A172 (cell line): Measurements from ENCODE around the gene SNX22. TPM values are rescaled to one million over a fixed set of nuclear protein-coding genes. Genes with fewer than 3 reads are reported as not detected.

Source experiments
- DNase-seq: peaks from one replicate; pipeline ENCODE4 v3.0.0-alpha.2; 2015; ENCODE audit warnings: low spot score
- total RNA-seq: library from RNA; depleted of rRNA; stranded (reverse); fragments of >200 nt; shearing (Covaris generic); gene quantifications from 2 replicates; pipeline ENCODE4 v1.2.3, GENCODE V29; 2014

The SNX22 gene
- total RNA-seq, 1 experiment from 2014 or later = 0.78 TPM

DNA sequence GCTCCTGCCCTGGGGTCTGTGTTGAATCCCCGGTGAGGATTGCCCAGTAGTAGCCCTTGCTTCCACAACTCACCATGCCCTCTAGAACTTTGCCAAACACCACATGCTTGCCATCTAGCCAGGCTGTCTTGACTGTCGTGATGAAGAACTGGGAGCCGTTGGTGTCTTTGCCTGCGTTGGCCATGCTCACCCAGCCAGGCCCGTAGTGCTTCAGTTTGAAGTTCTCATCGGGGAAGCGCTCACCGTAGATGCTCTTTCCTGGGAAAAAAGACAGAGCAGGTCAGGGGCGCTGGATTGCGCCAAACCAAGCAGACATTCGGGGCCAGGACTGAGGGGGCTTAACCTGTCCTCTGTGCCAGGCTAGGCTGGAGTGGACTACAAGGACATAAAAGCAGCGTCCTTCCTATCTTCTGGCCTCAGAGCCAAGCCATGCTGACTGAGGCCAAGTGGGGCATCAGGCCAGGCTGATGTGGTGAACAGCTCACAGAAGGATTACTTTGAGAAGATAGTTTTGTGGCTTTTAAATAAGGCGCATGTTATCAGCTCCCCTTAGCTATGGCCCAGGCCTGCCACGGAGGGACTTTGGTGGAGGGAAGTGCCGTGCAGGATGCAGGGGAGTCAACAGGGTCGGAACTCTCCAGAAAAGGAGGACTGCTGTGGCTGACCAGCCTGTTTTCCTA is 5.3 kb downstream of the SNX22 start:
- DNase-seq = no peak

GRCh38 chr15:64157599-64158125 is 6.1 kb downstream of the SNX22 start:
- no peak for DNase-seq

DNA sequence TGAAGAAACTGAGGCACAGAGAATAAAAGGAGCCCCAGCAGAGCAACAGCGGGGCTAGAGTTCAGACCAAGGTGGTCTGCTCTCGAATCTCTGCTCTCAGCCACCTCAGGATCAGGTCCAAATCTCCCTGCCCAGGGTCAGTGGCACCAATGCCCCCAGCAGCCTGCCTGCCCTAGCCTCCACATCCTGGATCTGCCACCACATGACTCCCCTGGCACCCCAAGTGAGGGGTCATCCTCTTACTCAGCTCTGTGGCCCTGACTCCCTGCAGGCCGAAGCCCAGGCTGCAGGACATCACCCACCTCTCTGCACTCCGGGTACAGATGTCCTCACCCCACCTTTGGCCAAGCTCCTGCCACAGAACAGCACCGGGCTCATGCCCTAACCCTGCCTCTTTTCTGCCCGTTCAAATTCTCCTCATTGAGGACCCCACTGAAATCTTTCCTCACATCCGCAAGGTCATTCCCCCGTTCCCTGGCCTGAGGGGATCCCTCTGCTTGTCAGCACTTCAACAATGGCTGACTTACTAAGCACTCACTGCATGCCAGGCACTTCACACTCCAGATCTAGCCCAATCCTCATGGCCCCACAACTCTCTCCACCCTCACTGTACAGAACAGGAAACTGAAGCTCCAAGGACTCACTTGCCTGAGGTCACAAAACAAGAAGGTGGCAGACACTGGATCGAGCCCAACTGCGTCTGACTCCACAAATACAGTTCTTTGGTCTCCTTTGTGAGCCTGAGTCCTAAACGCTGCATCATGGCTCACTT is 7.0 kb downstream of the SNX22 start:
- DNase-seq = no peak

- no peak for DNase-seq
These were observed 10.4 kb downstream of the SNX22 start for GRCh38 chr15:64161688-64162477.

GRCh38 chr15:64162478-64162868 is 10.9 kb downstream of the SNX22 start:
- DNase-seq = no peak

DNA sequence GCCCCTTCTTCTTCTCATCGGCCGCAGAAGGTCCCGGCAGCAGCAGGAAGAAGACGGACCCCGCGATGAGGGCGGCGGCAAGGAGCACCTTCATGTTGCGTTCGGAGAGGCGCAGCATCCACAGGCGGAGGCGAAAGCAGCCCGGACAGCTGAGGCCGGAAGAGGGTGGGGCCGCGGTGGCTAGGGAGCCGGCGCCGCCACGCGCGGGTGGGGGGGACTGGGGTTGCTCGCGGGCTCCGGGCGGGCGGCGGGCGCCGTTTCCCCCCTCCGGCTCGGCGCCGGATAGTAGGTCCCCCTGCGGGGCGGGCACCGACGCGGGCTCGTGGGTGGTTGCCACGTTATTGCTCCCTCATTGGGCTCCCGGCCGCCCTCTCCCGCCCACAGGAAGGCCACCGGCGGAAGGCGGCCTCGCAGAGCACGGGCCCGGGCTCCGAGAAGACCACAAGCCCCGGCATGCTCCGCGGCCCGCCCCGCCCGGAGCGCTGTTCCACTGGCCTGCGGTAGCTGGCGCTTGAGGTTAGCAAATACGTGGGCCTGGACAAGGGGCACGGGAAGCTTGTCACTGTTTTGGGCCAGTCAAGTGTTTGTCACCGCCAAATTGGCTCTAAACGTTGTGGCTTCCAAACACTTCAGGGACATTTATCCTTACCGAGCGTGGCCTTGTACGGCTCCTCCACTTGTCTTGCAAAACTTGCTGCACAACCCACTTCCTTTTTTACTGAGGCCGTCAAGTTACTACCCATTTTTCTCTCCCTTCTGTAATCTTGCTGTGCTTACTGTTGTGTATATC is 11.5 kb downstream of the SNX22 start, which contains the start of gene PPIB:
Gene PPIB (minus strand): TSS at position 154 of the 790 bp plus-strand sequence. CDS start 36 bp downstream, at position 118.
- DNase-seq = peak; percentile 90

- no peak for DNase-seq
These were observed 12.3 kb downstream of the SNX22 start for GRCh38 chr15:64163659-64164362.

DNA sequence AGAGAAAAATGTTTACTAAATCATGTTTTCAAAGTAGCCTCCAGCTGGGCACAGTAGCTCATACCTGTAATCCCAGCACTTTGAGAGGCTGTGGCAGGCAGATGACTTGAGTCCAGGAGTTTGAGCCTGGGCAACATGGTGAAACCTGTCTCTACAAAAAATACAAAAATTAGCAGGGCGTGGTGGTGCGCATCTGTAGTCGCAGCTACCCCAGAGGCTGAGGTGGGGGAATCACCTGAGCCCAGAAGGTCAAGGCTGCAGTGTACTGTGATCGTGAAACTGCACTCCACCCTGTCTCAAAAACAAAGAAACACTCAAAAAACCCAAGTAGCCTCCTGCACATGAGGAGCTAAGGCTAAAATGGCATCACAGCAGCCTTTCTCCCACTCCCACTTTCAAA is 12.9 kb downstream of the SNX22 start:
- DNase-seq = no peak

DNA sequence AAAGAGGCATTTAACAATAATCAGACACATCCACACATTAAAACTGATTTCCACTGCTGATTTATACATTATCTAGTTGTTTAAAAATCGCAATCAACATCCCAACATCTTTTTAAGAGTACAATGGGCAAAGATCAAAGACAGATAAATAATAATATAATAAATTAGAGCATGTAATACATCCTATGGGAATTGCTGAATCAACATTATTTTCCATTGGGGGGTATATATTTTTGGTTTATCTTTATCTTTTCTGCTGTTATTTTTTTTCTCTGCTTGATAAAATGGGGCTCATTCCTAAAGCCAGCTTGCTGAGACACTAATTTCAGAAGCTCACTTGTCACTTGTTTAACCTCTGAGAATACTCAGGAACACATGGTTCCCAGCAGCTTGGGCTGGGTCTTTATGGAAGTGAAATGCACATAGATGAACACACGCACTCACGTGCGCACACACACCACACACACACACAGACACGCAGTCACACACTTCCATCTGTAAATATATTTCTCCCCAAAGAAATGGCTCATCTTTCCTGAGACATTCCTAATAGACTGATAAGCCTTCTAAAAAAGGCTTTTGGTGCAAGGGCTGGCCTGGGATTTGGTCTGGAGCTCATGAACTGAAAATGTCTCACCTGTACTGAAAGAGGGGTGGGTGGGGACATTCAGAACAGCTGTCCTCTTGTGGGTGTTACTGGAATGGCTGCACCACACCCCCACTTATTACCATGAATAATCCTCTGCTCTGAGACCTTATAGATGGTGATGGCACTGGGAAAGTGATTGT is 14.8 kb downstream of the SNX22 start:
- DNase-seq = no peak

DNA sequence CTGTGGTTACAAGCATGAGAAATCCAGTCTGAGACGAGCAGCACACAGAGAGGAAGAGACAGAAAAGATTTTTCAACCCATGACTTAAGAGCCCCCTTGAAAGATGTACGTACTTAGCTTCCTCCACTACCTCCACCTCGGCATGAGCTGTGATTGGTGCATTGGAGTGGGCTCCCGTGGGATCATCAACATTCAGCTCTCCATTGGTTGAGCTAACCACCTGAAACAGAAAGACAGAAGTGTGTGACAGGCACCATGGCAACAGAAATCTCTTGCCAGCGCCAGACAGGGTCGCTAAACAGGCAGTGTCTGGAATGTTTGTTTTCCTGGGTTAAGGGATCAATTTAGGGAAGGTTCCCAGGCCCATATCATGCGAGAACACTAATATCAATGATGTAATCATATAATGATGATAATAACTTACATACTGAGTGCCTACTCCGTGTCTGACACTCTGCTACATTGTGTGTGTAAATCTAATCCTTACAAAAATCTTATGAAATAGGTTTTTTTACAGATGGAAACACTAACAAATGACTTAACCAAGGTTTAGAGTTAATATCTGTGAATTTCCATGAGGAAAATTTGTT is 28.8 kb downstream of the SNX22 start:
- DNase-seq = no peak

GRCh38 chr15:64182859-64183370 is 31.4 kb downstream of the SNX22 start:
- no peak for DNase-seq

DNA sequence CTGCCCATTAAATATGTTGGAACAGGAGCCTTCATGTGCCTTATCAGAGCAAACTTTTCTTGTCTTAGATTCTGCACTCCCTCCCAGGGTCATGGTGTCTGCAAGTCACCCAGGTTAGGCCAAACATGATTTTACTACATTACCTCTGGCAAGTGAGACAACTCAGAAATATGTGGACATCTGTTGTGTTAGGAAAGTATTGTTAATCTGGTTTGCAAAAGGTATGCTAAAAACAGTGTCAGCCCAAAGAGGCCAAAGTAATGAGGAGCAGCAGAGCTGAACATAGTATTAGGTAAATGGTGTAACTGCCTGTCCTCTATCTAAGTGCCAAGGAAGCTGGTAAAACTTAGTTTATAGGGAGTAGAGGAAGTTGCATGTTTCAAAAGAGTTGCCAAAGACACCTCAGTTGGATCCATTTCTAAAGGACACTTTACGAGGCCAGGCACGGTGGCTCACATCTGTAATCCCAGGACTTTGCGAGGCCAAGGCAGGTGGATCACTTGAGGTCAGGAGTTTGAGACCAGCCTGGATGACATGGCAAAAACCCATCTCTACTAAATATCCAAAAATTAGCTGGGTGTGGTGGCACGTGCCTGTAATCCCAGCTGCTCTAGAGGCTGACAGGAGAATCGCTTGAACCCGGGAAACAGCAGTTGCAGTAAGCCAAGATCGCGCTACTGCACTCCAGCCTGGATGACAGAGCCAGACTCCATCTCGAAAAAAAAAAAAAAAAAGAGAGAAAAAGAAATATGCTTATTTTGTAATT is 33.8 kb downstream of the SNX22 start:
- no peak for DNase-seq

DNA sequence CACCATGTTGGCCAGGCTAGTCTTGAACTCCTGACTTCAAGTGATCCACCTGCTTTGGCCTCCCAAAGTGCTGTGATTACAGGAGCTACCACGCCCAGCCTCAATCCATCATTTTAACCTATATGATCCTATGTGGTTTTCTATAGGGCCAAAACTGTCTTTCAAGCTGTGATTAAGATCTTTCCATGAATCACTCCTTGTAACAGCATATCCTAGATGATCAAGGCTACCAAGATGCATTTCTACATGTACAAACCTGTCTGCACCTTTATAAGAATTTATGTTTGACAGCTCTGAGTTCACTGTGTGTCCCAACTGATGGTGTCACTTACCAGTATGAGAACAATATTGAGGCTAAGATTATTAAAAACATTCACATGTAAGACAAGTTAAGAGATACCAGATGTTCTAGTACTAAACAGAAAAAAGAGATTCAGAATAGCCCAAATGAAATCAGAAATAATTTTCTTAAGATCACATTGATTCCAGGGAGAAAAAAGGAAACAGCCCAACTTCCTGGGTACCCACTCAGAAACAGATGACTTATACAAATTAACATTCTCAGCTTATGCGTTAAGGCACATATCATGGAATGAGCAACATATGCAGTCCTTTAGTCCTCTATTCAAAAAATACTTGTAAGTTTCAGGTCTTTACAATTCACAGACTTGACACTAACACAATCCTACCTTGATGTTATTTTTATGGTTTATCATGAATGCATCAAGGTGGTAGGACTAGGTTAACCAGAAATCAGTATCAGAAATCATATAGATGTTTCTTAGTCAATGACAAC is 36.1 kb downstream of the SNX22 start:
- DNase-seq = no peak

GRCh38 chr15:64191971-64192830 is 40.7 kb downstream of the SNX22 start:
- no peak for DNase-seq

DNA sequence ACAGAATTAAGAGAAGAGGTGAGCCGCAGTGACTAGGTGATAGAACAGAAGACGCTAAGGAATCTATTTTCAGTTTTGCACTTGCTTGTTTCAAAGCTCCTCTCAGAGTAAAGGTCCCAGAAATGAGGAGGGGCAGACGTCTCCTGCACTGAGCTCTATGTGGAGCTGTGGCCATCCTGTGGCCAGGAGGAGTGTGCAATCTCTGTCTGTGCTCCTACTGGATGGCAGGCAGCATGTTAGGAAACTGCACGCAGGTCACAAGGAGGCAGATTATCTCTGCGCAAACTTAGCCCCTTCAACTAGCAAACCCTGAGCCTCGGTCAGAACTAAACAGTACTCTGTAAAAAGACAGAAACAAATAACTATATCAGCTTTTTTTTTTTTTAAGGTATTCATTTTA is 42.4 kb downstream of the SNX22 start:
- no peak for DNase-seq

GRCh38 chr15:64197425-64197824 is 45.9 kb downstream of the SNX22 start:
- DNase-seq = no peak

- DNase-seq = no peak
These were observed 53.7 kb downstream of the SNX22 start for GRCh38 chr15:64205202-64205601.
